CD4-positive, alpha-beta T cell treated with Interleukin-4 for 4 hours (primary cell): ENCODE results near the gene FGF19.

ENCODE experiments used
- DNase-seq: peaks from one replicate; pipeline ENCODE4 v3.0.0-alpha.2; 2020

FGF19 gene

DNA sequence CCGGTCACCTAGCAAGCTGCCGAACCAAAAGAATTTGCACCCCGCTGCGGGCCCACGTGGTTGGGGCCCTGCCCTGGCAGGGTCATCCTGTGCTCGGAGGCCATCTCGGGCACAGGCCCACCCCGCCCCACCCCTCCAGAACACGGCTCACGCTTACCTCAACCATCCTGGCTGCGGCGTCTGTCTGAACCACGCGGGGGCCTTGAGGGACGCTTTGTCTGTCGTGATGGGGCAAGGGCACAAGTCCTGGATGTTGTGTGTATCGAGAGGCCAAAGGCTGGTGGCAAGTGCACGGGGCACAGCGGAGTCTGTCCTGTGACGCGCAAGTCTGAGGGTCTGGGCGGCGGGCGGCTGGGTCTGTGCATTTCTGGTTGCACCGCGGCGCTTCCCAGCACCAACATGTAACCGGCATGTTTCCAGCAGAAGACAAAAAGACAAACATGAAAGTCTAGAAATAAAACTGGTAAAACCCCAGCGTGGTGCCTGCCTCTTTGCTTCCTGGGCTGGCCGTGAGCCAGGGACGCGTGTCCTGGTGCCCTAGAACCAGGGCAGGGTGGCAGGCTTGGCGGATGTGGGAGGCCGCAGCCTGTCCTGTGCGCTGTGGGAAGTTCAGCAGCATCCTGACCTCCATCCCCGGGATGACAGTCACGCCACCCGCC, 49.7 kb downstream of the FGF19 start:
- no peak for DNase-seq

DNA sequence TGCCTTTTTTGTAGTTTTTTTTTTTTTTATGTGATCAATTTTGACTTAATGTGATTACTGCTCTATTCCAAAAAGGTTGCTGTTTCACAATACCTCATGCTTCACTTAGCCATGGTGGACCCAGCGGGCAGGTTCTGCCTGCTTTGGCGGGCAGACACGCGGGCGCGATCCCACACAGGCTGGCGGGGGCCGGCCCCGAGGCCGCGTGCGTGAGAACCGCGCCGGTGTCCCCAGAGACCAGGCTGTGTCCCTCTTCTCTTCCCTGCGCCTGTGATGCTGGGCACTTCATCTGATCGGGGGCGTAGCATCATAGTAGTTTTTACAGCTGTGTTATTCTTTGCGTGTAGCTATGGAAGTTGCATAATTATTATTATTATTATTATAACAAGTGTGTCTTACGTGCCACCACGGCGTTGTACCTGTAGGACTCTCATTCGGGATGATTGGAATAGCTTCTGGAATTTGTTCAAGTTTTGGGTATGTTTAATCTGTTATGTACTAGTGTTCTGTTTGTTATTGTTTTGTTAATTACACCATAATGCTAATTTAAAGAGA, 50.3 kb downstream of the FGF19 start:
- DNase-seq, result no peak

DNA sequence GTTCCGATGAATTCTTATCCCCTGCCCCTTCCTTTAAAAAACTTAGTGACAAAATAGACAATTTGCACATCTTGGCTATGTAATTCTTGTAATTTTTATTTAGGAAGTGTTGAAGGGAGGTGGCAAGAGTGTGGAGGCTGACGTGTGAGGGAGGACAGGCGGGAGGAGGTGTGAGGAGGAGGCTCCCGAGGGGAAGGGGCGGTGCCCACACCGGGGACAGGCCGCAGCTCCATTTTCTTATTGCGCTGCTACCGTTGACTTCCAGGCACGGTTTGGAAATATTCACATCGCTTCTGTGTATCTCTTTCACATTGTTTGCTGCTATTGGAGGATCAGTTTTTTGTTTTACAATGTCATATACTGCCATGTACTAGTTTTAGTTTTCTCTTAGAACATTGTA, 50.8 kb downstream of the FGF19 start:
- no peak for DNase-seq

DNA sequence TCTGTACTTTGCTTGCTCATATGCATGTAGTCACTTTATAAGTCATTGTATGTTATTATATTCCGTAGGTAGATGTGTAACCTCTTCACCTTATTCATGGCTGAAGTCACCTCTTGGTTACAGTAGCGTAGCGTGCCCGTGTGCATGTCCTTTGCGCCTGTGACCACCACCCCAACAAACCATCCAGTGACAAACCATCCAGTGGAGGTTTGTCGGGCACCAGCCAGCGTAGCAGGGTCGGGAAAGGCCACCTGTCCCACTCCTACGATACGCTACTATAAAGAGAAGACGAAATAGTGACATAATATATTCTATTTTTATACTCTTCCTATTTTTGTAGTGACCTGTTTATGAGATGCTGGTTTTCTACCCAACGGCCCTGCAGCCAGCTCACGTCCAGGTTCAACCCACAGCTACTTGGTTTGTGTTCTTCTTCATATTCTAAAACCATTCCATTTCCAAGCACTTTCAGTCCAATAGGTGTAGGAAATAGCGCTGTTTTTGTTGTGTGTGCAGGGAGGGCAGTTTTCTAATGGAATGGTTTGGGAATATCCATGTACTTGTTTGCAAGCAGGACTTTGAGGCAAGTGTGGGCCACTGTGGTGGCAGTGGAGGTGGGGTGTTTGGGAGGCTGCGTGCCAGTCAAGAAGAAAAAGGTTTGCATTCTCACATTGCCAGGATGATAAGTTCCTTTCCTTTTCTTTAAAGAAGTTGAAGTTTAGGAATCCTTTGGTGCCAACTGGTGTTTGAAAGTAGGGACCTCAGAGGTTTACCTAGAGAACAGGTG, 51.8 kb downstream of the FGF19 start:
- no peak for DNase-seq

DNA sequence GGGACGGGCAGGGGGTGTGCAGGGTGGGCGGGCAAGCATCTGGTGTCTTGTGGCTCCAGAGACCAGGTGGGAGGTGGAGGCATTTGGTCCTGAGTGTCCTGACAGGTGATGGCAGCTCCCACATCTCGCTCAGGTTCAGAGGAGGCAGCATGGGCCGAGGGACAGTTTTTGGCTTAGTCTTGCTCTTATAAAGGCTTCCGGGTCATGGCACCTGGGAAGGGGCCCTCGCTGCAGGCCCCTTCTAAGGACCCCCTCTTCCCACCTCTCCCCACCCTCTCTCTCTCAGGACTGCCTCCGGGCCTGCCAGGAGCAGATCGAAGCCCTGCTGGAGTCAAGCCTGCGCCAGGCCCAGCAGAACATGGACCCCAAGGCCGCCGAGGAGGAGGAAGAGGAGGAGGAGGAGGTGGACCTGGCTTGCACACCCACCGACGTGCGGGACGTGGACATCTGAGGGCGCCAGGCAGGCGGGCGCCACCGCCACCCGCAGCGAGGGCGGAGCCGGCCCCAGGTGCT, 52.9 kb downstream of the FGF19 start:
- DNase-seq, result no peak

DNA sequence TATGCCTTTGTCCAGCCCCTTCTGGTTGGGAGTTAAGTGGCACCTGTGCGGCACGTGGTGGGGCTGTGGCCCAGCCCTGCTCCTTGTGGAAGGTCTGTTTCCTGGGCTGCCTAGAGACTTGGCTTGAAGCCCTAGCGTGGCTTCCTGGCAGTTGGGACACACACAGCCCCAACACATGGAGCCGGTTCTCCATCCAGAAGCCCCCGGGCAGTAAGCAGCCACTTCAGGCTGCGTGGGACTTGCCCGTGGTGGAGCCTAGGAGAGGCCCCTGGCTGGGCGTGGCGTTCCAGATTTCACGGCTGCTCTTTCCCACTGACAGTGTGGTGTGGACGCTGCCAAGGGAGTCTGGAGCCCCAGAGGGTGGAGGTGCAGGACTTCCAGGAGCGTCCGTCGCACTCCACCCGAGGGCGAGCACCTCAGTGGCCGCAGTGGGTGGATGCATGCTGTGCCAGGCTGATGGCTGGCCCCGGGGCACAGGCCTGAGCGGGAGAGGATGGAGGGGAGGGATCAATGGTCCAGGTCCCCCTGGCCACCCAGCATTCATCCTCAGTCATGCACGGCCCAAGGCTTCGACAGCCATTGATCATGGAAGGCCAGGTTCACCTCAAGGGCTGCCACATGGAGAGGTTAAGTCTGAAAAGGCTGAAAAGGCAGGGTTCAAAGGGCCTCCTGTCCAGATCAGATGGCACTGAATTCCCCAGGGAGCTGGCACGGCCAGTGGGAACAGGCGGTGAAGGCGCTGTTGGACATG, 53.6 kb downstream of the FGF19 start:
- no peak for DNase-seq

DNA sequence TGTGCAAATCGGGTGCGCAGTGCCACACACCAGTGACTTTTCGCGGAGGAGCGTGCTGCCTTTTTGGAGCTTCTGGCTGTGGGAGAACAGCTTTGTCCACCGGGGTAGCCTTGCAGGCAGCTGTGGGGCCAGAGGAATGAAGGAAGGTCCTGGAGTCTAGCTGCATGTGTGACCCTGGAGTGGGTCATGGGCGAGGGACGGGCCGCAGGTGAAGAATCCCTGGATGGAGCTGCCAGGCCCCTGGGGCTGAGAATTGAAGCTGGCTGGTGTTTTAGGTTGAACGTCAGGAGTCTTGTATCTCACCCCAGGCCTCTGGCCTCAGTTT, 54.3 kb downstream of the FGF19 start:
- no peak for DNase-seq

DNA sequence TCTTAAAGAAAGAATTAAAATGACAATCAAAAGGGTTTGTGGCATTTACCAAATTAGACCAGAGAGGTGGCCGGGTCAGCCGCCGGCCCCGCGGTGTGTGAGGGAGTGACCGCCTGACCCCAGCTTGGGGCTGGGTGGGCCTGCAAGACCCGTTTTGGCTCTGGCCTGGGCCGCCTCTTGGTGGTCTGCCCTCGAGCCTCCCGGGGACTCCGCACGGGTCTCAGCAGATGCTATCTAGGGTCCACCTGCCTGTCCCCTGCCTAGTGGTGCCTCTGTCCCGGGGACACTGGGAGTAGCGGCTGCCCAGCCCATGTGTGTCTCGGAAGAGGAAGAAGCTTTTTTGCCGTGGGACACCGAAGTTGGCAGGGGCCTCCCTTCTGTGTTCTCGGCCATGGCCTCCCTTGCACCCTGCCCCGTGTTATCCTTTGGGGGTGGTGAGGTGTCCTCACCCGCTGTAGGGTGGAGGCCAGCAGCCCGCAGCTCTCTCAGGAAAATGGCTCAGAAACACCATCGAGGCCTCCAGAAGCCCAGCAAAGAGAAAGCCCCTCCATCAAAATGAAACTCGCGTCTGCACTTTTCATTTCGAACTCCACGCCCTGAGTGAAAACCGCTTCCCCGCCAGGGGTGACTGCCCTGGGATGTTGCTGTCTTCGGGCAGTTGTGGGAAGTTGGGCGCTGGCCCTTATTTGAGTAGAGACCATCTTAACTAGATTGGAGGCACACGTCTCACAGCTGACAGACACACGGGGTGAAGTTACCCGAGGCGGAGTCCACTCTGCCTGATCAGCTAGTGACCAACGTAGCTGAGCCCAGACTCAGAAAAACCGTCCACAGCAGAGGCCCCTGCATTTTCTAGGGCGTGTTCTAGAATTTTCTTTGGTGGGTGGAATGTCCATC, 54.9 kb downstream of the FGF19 start:
- no peak for DNase-seq
